GM06990 (cell line): ENCODE results near the gene HOXB13.

ENCODE experiments used
- DNase-seq: peaks from one replicate; pipeline ENCODE4 v3.0.0-alpha.2; 2011; ENCODE audit not compliant: insufficient read length; ENCODE audit errors: extremely low read depth
- H3K27me3 ChIP-seq: replicated peaks from 2 replicates; pipeline ENCODE4 v1.6.0; 2011; ENCODE audit warnings: low read length; ENCODE audit not compliant: control insufficient read depth, insufficient read depth
- H3K36me3 ChIP-seq: 2 replicates; pipeline ENCODE4 v1.5.1; 2011; ENCODE audit warnings: low read length; ENCODE audit not compliant: control insufficient read depth, insufficient read depth
- H3K4me3 ChIP-seq: replicated peaks from 2 replicates; pipeline ENCODE4 v1.5.1; 2011; ENCODE audit warnings: low read depth, mild to moderate bottlenecking, control low read depth, low read length
- TF ChIP-seq, protein P1 (sequence below): IDR thresholded peaks from 2 replicates; pipeline ENCODE4 v1.5.1; 2011; ENCODE audit warnings: low read length, control low read depth, mild to moderate bottlenecking, inconsistent platforms; ENCODE audit not compliant: insufficient read depth, poor library complexity, severe bottlenecking

HOXB13 gene

DNA sequence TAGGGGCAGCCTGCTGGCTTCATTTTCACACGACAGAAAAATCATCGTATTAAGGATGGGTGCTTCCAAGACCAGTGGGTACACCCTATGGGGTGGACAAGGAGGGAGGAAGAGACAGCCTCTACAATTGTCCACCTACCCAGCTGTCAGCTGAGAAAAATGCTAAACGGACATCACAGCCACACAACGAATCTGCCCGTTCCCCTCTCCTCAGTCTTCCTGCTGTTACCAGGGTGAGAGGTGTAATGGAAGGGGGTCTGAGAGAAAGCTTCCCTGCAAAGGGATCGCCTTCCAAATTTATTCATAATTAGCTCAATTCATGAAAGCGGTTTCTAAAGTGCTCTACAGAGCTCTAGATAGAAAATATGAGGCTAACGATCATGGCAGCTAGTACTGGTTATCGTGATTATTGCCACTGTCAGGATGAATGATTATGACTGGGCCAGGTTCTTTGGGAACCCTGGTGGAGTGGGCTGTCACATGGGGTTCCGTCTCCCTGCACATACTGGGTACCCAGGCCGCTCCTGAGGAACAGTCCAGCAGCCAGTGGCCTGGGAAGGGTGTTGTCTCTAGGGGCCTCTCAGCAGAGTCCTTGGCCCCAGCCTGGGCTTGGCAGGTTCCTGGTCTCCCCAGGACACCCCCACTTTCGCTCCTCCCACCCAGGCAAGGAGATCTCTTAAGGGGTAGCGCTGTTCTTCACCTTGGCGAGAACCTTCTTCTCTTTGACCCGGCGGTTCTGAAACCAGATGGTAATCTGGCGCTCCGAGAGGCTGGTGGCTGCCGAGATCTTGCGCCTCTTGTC is 2.2 kb downstream of the HOXB13 start:
- H3K36me3 ChIP-seq = no peaks in the 10 kb centered on the region
- H3K27me3 ChIP-seq = peaks cover 5% of the 10 kb centered on the region
- TF ChIP-seq, protein P1, sequence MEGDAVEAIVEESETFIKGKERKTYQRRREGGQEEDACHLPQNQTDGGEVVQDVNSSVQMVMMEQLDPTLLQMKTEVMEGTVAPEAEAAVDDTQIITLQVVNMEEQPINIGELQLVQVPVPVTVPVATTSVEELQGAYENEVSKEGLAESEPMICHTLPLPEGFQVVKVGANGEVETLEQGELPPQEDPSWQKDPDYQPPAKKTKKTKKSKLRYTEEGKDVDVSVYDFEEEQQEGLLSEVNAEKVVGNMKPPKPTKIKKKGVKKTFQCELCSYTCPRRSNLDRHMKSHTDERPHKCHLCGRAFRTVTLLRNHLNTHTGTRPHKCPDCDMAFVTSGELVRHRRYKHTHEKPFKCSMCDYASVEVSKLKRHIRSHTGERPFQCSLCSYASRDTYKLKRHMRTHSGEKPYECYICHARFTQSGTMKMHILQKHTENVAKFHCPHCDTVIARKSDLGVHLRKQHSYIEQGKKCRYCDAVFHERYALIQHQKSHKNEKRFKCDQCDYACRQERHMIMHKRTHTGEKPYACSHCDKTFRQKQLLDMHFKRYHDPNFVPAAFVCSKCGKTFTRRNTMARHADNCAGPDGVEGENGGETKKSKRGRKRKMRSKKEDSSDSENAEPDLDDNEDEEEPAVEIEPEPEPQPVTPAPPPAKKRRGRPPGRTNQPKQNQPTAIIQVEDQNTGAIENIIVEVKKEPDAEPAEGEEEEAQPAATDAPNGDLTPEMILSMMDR = no peak
- no peak for DNase-seq
- H3K4me3 ChIP-seq = no peak overlapping the region

DNA sequence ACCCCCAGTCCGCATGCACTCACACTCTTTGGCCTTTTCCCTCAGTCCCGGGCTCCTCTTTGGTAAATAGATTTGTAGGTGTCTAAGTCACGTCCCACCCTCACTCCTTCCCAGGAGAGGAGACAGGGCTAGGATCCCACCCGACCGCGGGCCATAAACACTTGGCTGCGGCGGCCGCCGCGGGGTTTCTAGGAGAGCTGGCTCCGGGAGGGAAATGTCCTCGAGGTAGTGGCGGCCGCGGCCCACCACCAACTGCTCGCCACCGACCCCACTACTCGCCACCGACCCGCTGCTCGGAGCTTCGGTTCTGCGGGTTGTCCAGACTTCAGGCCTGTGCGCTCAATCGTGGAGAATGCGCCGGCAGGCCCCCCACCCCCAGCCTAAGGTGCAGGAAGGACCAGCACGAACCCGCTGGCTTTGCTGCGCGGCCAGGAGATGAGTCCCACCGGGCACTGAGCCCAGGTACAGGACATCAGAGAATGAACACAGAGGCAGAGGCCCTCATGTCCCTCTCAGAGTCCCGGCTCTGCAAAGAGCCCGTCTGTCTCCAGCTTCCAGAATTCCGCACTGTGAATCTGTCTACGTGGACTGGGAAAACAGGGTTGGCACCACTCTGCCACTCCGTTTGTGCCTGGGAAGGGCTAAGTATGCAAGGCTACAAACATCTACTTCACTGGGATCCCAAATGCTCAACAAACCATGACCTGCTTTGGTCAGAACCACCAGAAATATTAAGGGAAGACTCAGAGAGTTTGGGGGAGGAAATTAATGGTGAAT is 3.1 kb downstream of the HOXB13 start:
- Histone ChIP-seq H3K4me3 (no peak overlapping the region), H3K27me3 (peaks cover 5% of the 10 kb centered on the region), H3K36me3 (no peaks in the 10 kb centered on the region)
- no peak for DNase-seq
- TF ChIP-seq, protein P1 = no peak

- peaks cover 7% of the 10 kb centered on the region for H3K27me3 ChIP-seq
- no peak overlapping the region; the same call in 1 of the 2 replicates for H3K4me3 ChIP-seq
- DNase-seq = no peak
- TF ChIP-seq, protein P1 = no peak
- no peaks in the 10 kb centered on the region for H3K36me3 ChIP-seq
These were observed 3.6 kb downstream of the HOXB13 start for GRCh38 chr17:48725004-48725287.

DNA sequence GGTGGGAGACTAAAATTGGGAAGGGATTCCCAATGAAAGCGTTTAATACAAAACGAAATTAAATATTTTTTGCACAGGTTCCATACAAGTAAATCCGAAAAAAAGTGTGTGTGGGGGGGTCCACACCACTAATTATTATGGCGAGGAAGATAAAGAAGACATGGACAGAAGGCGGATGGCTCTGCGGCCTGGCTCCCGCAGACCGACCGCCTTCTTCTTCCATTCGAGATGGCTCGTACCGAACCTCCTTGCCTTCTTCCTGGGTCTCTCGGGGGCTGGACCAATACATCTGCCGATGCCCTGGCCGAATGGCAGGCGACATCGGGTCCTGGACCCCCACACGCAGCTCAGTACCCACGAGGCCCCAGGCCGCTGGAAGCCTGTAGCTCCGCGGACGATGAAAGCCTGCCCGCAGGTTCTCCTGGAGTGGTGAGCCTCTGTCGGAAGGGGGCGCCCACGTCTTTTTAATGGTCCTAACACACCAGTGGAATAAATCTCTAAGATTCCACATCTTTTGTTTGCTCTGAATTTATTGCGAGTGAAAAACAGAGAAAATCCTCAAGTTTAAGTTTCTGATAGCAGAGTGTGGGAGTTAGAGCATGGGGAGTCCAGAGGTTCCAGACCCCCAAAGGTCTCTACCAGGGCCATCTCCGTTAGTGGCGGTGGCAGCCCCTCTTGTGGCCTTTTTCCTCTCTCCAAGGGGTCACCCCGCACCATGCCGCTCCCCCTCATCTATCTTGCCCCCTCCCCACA is 4.1 kb downstream of the HOXB13 start:
- Histone ChIP-seq H3K27me3 (peaks cover 5% of the 10 kb centered on the region), H3K4me3 (no peak overlapping the region; the same call in 1 of the 2 replicates), H3K36me3 (no peaks in the 10 kb centered on the region)
- TF ChIP-seq, protein P1 = peak; percentile 79
- peak; percentile 60 for DNase-seq

- TF ChIP-seq, protein P1 = no peak
- Histone ChIP-seq H3K36me3 (no peaks in the 10 kb centered on the region), H3K4me3 (no peak overlapping the region; the same call in 1 of the 2 replicates), H3K27me3 (peaks cover 7% of the 10 kb centered on the region)
- no peak for DNase-seq
These were observed 4.9 kb downstream of the HOXB13 start for GRCh38 chr17:48723423-48724250.
